ENCODE data around the gene ATP11C.
"Not testable (repeated sequence)": the region's sequence is repeated elsewhere in the genome, so short reads cannot be mapped to it uniquely, and the experiment has no call there.

Gene ATP11C

GRCh38 chrX:139702658-139703057, 230.2 kb downstream of the ATP11C start:
- DNase-seq: no peak

- no peak for DNase-seq
Measured at GRCh38 chrX:139692908-139693307, 239.9 kb downstream of the ATP11C start.

DNA sequence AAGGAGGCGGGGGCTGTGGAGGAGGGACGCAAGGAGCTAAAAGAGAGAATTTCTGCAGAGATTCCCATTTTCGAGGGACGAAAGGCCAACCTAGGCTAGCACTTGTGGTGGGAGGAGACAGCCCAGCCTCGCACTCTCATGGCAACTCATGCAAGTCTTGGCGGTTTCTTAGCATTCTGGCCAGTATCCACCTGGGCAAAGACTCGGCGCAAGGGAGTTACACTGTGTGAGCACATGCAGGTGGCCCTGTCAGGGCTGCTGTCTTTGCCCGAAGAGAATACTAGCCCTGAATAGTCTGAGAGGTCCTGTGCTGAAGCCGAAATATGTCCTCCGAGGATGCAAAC, 240.4 kb downstream of the ATP11C start:
- no peak for DNase-seq

GRCh38 chrX:139691843-139692505, 240.9 kb downstream of the ATP11C start:
- no peak for DNase-seq

DNA sequence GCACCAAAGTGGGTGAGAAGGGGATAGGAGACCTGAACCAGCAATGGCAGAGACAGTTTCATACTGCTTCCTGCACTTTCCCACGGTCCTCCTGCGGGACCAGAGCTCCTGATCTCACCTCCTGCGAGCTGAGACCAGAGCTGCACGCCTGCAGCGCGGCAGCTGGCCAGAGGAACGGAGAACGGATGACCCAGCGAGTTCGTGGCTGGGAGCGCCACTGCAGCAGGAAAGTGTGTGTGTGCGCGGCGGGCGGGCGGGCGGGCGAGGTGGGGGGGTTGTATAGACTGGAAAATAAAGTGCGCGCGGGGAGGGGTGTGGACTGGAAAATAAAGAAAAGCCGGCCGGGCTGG, 241.4 kb downstream of the ATP11C start:
- no peak for DNase-seq

DNA sequence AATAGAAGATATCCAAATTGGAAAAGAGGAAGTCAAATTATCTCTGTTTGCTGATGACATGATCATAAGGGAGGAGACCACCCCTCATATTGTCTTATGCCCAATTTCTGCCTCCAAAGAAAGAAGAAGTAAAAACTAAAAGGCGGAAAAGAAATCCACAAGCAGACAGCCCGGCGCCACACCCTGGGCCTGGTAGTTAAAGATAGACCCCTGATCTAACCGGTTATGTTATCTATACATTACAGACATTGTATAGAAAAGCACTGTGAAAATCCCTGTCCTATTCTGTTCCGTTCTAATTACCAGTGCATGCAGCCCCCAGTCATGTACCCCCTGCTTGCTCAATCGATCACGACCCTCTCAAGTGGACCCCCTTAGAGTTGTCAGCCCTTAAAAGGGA, 247.7 kb downstream of the ATP11C start:
- DNase-seq: not testable (repeated sequence)

DNA sequence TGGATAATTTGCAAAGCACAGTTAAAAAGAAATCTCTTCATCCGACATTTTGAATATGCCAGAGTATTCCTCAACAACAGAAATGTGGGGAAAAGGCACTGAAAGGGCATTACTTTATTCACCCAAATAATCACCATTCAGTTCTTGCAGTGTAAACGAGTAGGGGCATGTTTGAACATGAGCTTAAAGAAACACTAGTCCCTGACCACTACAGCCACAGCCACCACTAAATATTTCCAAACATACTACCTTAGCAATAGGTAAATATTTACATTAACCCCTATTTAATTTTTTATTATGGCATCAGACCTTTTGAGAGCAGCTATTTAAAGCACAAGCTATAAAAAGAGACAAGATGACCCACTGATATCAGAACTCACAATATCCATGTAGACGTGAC, 252.5 kb downstream of the ATP11C start:
- no peak for DNase-seq
